Measurements from ENCODE around the gene UNC119.

- TF ChIP-seq CTCF (conservative IDR thresholded peaks at IDR 0.05; ENCODE audit: low read length) (no peak), EZH2phosphoT487 (IDR thresholded peaks at IDR 0.05; ENCODE audit: borderline replicate concordance) (no peak)
Observed at GRCh38 chr17:28551421-28552175, 826 bp downstream of the UNC119 start.
